Endodermal cell (in vitro differentiated cells): ENCODE measurements around the gene TMEM141. TPM values are rescaled to one million over a fixed set of nuclear protein-coding genes. Genes with fewer than 3 reads are reported as not detected.

ENCODE experiments used
- DNase-seq: peaks from one replicate; pipeline ENCODE4 v3.0.0-alpha.2; 2017
- H3K27ac ChIP-seq: 2 replicates; pipeline ENCODE4 v1.5.1; 2013; ENCODE audit warnings: mild to moderate bottlenecking, low read depth, low read length, moderate library complexity
- H3K27me3 ChIP-seq: 2 replicates; pipeline ENCODE4 v1.6.1; 2013; ENCODE audit warnings: mild to moderate bottlenecking, low read length, moderate library complexity; ENCODE audit not compliant: insufficient read depth, control insufficient read depth, poor library complexity, severe bottlenecking
- H3K36me3 ChIP-seq: 2 replicates; pipeline ENCODE4 v1.7.0; 2013; ENCODE audit warnings: mild to moderate bottlenecking, low read length, moderate library complexity; ENCODE audit not compliant: control insufficient read depth, insufficient read depth
- H3K4me1 ChIP-seq: one replicate; pipeline ENCODE4 v1.7.0; 2013; ENCODE audit warnings: low read length; ENCODE audit not compliant: control insufficient read depth, insufficient read depth
- H3K4me3 ChIP-seq: 2 replicates; pipeline ENCODE4 v1.5.1; 2013; ENCODE audit warnings: mild to moderate bottlenecking, low read length, moderate library complexity
- H3K9ac ChIP-seq: 2 replicates; pipeline ENCODE4 v1.6.1; 2013; ENCODE audit warnings: mild to moderate bottlenecking, low read length, moderate library complexity; ENCODE audit not compliant: poor library complexity, severe bottlenecking; ENCODE audit errors: extremely low read depth
- H3K9me3 ChIP-seq: 2 replicates; pipeline ENCODE4 v1.6.1; 2013; ENCODE audit warnings: mild to moderate bottlenecking, low read length, moderate library complexity; ENCODE audit not compliant: control insufficient read depth
- H3K27ac Mint-ChIP-seq: 2 replicates; pipeline ENCODE4 v1.8.0; 2020; ENCODE audit warnings: mixed read lengths
- H3K27me3 Mint-ChIP-seq: 2 replicates; pipeline ENCODE4 v1.8.0; 2021; ENCODE audit warnings: mild to moderate bottlenecking, mixed read lengths; ENCODE audit not compliant: insufficient read depth
- H3K36me3 Mint-ChIP-seq: 2 replicates; pipeline ENCODE4 v1.8.0; 2020; ENCODE audit warnings: low read depth, mixed read lengths
- H3K4me1 Mint-ChIP-seq: 2 replicates; pipeline ENCODE4 v1.8.0; 2020; ENCODE audit warnings: mixed read lengths
- H3K4me3 Mint-ChIP-seq: 2 replicates; pipeline ENCODE4 v1.8.0; 2020; ENCODE audit warnings: mild to moderate bottlenecking, moderate library complexity, mixed read lengths
- H3K9me3 Mint-ChIP-seq: 2 replicates; pipeline ENCODE4 v1.8.0; 2020; ENCODE audit warnings: mild to moderate bottlenecking, mixed read lengths
- WGBS, 2 experiments: methylation state at CpG; one replicate each; pipeline versions ENCODE4 v1.1.5 to v1.1.7; 2013; ENCODE audit warnings: missing lambda C conversion rate in 2 of 2, mixed read lengths in 1 of 2; ENCODE audit not compliant: insufficient coverage in 1 of 2, insufficient read length in 1 of 2; 5-methylcytosine and 5-hydroxymethylcytosine counted together
- total RNA-seq, 2 donors: library from RNA; stranded (reverse); fragmentation: NEBNext Ultra II Directional in 1 of 2; extraction: Animal tissue kit (Norgen Biotek cat#: 25700) in 1 of 2; gene quantifications; 2 replicates in 1 of 2; 3 replicates in 1 of 2; pipeline ENCODE4 v1.2.1, GENCODE V29; 2021
- TF ChIP-seq, protein P1 (sequence below): fragments of 200-600 bp; sonication (generic); conservative IDR thresholded peaks from 2 replicates; pipeline ENCODE4 v1.5.0; 2021; ENCODE audit warnings: antibody characterized with exemption, mild to moderate bottlenecking

Gene TMEM141
- total RNA-seq, 2 donors from 2014 or later, result 215 to 339 TPM

DNA sequence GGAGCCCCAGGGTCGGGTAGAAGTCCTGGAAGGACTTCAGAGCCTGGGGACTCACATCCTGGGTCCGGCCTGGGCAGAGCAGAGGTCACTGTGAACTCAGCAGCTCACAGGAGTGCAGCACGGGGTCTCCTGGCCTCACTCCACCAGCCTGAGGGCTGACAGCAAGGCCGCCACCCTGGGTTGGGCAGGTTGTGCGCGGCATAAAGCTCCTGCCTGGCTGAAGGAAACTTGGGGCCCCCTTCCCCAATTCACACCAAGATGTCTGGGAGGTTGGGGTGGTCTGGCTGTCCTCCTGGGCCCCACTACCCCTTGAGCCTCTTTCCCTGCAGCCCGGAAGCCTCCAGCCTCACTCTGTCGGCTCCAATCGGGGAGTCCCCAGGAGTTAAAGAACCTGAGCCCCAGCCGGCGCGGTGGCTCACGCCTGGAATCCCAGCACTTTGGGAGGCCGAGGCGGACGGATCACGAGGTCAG is 28.9 kb upstream of the TMEM141 start:
- Histone ChIP-seq H3K9ac (no peak overlapping the region), H3K4me3 (no peak overlapping the region), H3K36me3 (no peaks in the 10 kb centered on the region), H3K4me1 (no peaks in the 10 kb centered on the region), H3K27me3 (no peaks in the 10 kb centered on the region), H3K27ac (no peak overlapping the region), H3K9me3 (no peaks in the 10 kb centered on the region)
- Mint-ChIP-seq H3K27me3 (peaks cover 3% of the 10 kb centered on the region), H3K9me3 (peaks cover 7% of the 10 kb centered on the region), H3K36me3 (no peaks in the 10 kb centered on the region), H3K27ac (no peak overlapping the region), H3K4me1 (no peaks in the 10 kb centered on the region), H3K4me3 (no peak overlapping the region)
- 94 to 95% methylated on average over 8 to 17 of the region's 17 CpGs for WGBS, 2 experiments
- TF ChIP-seq, protein P1, sequence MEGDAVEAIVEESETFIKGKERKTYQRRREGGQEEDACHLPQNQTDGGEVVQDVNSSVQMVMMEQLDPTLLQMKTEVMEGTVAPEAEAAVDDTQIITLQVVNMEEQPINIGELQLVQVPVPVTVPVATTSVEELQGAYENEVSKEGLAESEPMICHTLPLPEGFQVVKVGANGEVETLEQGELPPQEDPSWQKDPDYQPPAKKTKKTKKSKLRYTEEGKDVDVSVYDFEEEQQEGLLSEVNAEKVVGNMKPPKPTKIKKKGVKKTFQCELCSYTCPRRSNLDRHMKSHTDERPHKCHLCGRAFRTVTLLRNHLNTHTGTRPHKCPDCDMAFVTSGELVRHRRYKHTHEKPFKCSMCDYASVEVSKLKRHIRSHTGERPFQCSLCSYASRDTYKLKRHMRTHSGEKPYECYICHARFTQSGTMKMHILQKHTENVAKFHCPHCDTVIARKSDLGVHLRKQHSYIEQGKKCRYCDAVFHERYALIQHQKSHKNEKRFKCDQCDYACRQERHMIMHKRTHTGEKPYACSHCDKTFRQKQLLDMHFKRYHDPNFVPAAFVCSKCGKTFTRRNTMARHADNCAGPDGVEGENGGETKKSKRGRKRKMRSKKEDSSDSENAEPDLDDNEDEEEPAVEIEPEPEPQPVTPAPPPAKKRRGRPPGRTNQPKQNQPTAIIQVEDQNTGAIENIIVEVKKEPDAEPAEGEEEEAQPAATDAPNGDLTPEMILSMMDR, result no peak
- DNase-seq, result no peak

DNA sequence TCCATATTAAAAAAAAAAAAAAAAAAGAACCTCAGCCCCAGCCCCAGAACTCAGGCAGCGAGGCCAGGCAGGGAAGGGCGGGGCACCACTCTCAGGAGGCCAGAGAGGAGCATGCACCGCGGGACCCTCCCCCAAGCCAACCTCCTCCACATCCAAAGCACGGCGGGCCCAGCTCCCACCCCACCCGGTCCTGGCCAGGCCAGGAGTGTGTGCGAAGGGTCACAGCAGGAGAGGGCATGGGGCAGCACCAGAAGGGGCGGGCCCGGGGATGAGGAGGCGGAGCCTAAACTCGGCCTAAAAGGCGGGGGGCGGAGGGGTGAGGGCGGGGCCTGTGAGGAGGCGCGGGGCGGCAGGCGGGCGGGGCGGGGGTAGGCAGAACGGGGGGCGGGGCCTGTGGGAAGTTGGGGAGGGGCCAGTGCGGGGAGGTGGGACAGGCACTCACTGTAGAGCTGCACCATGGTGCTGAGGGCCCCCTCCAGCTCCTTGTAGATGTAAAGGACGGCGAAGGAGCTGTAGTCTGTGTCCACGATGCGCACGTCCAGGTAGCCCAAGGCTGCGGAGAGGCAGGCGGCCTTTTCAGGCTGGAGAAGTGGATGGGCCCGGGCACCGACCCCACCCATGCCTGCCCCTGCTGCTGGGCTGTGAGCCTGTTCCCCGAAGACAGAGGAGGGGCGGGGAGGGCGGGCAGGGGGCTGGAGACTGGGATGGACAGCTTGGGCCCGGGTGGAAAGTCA is 28.1 kb upstream of the TMEM141 start:
- 20 to 26% methylated on average over 2 to 35 of the region's 37 CpGs for WGBS, 2 experiments
- peaks cover 7% of the 10 kb centered on the region for H3K9me3 Mint-ChIP-seq
- no peak overlapping the region for H3K4me3 Mint-ChIP-seq
- no peak overlapping the region for H3K27ac ChIP-seq
- H3K9ac ChIP-seq, result no peak overlapping the region
- TF ChIP-seq, protein P1, result no peak
- H3K27me3 Mint-ChIP-seq, result peaks cover 9% of the 10 kb centered on the region
- peak; percentile 97 for DNase-seq
- no peaks in the 10 kb centered on the region for H3K36me3 ChIP-seq
- H3K4me1 Mint-ChIP-seq, result no peaks in the 10 kb centered on the region
- H3K36me3 Mint-ChIP-seq, result no peaks in the 10 kb centered on the region
- H3K4me3 ChIP-seq, result no peak overlapping the region
- no peaks in the 10 kb centered on the region for H3K4me1 ChIP-seq
- H3K27ac Mint-ChIP-seq, result no peak overlapping the region
- H3K9me3 ChIP-seq, result no peaks in the 10 kb centered on the region
- H3K27me3 ChIP-seq, result no peaks in the 10 kb centered on the region

DNA sequence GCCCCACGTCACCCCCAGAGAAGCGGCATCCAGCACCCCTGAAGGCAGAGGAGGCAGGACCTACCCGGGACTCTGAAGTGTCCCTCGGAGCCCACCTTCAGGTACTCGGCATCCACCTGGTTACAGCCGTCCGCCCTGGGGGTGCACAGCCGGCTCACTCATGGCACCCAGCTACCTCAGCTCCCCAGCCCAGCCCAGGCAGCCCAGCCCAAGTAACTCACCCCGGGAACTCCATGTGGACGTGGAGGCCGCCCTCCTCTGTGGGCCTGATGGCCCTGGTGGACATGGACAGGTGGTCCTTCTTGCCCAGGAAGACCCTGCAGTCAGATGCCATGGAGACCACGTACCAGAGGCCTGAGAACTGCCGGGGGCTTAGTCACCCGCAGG is 27.5 kb upstream of the TMEM141 start:
- Mint-ChIP-seq H3K27ac (no peak overlapping the region), H3K27me3 (peaks cover 9% of the 10 kb centered on the region), H3K4me3 (no peak overlapping the region), H3K36me3 (no peaks in the 10 kb centered on the region), H3K9me3 (peaks cover 7% of the 10 kb centered on the region), H3K4me1 (no peaks in the 10 kb centered on the region)
- TF ChIP-seq, protein P1, result no peak
- 83 to 93% methylated on average over 6 to 14 of the region's 14 CpGs for WGBS, 2 experiments
- no peaks in the 10 kb centered on the region for H3K36me3 ChIP-seq
- no peak overlapping the region for H3K27ac ChIP-seq
- no peak overlapping the region for H3K4me3 ChIP-seq
- H3K9ac ChIP-seq, result no peak overlapping the region
- no peak for DNase-seq
- H3K4me1 ChIP-seq, result no peaks in the 10 kb centered on the region
- H3K9me3 ChIP-seq, result no peaks in the 10 kb centered on the region
- H3K27me3 ChIP-seq, result no peaks in the 10 kb centered on the region
